ENCODE data around the gene ZGLP1.
"Not testable (repeated sequence)": the region's sequence is repeated elsewhere in the genome, so short reads cannot be mapped to it uniquely, and the experiment has no call there.

Gene ZGLP1

GRCh38 chr19:10293637-10294367 lies 15.8 kb downstream of the ZGLP1 start:
- no peak for DNase-seq (ENCODE audit: low read depth, low spot score)

- DNase-seq (ENCODE audit: low read depth, low spot score) = no peak
Observed at GRCh38 chr19:10292789-10293636, 16.6 kb downstream of the ZGLP1 start.

GRCh38 chr19:10292206-10292788 lies 17.3 kb downstream of the ZGLP1 start:
- DNase-seq (ENCODE audit: low read depth, low spot score) = peak; percentile 34

GRCh38 chr19:10291554-10292205 lies 17.9 kb downstream of the ZGLP1 start:
- no peak for DNase-seq (ENCODE audit: low read depth, low spot score)

GRCh38 chr19:10290876-10291553 lies 18.6 kb downstream of the ZGLP1 start:
- DNase-seq (ENCODE audit: low read depth, low spot score) = no peak

GRCh38 chr19:10290357-10290875 lies 19.2 kb downstream of the ZGLP1 start:
- DNase-seq (ENCODE audit: low read depth, low spot score) = no peak

- no peak for DNase-seq (ENCODE audit: low read depth, low spot score)
Observed at GRCh38 chr19:10289836-10290356, 19.7 kb downstream of the ZGLP1 start, which contains the start of gene ICAM5. TSS of gene ICAM5 (plus strand) at chr19:10289952. CDS start at chr19:10290044, 92 bp downstream.

- DNase-seq (ENCODE audit: low read depth, low spot score) = peak; percentile 27
Observed at GRCh38 chr19:10289167-10289835, 20.3 kb downstream of the ZGLP1 start.

- DNase-seq (ENCODE audit: low read depth, low spot score) = no peak
Observed at GRCh38 chr19:10288662-10289166, 20.9 kb downstream of the ZGLP1 start.

- no peak for DNase-seq (ENCODE audit: low read depth, low spot score)
Observed at GRCh38 chr19:10286803-10287737, 22.5 kb downstream of the ZGLP1 start, which contains the start of gene ICAM4. TSS of gene ICAM4 (plus strand) at chr19:10286955. CDS start at chr19:10287013, 58 bp downstream.

- DNase-seq (ENCODE audit: low read depth, low spot score) = no peak
Observed at GRCh38 chr19:10285393-10285792, 24.2 kb downstream of the ZGLP1 start.

- DNase-seq (ENCODE audit: low read depth, low spot score) = no peak
Observed at GRCh38 chr19:10284960-10285278, 24.7 kb downstream of the ZGLP1 start.

GRCh38 chr19:10284065-10284959 lies 25.3 kb downstream of the ZGLP1 start:
- DNase-seq (ENCODE audit: low read depth, low spot score) = no peak

GRCh38 chr19:10283301-10284064 lies 26.1 kb downstream of the ZGLP1 start:
- no peak for DNase-seq (ENCODE audit: low read depth, low spot score)

- not testable (repeated sequence) for DNase-seq (ENCODE audit: low read depth, low spot score)
Observed at GRCh38 chr19:10282043-10282442, 27.6 kb downstream of the ZGLP1 start.

- no peak for DNase-seq (ENCODE audit: low read depth, low spot score)
Observed at GRCh38 chr19:10279737-10280442, 29.7 kb downstream of the ZGLP1 start.
